Calu3 (cell line): ENCODE data around the gene FAM167B. TPM values are rescaled to one million over a fixed set of nuclear protein-coding genes. Genes with fewer than 3 reads are reported as not detected.

Source experiments
- BruUV-seq: library from RNA; stranded (reverse); fragments of 400-500 nt; replicated peaks from 2 replicates; lab custom pipeline; 2021; lab: Mats Ljungman, UMichigan
- CTCF ChIA-PET: fragments of 300-600 bp; sonication (Branson Sonifier 250); formaldehyde crosslinking; loops from one replicate; lab custom pipeline; 2022; ENCODE audit warnings: antibody characterized with exemption; lab: Charles Lee
- DNase-seq: peaks from one replicate; pipeline ENCODE4 v3.0.0; 2022
- H3K27ac Mint-ChIP-seq: one replicate; pipeline ENCODE4 v1.8.0; 2022; ENCODE audit warnings: mixed read lengths; ENCODE audit not compliant: unreplicated experiment
- H3K27me3 Mint-ChIP-seq: one replicate; pipeline ENCODE4 v1.8.0; 2022; ENCODE audit warnings: mixed read lengths; ENCODE audit not compliant: unreplicated experiment
- H3K36me3 Mint-ChIP-seq: one replicate; pipeline ENCODE4 v1.8.0; 2022; ENCODE audit warnings: mild to moderate bottlenecking, moderate library complexity, mixed read lengths; ENCODE audit not compliant: insufficient read depth, unreplicated experiment
- H3K4me1 Mint-ChIP-seq: one replicate; pipeline ENCODE4 v1.8.0; 2022; ENCODE audit warnings: mild to moderate bottlenecking, low read depth, mixed read lengths; ENCODE audit not compliant: unreplicated experiment
- H3K4me3 Mint-ChIP-seq: one replicate; pipeline ENCODE4 v1.8.0; 2022; ENCODE audit warnings: mild to moderate bottlenecking, low read depth, moderate library complexity, mixed read lengths; ENCODE audit not compliant: unreplicated experiment
- H3K9me3 Mint-ChIP-seq: one replicate; pipeline ENCODE4 v1.8.0; 2022; ENCODE audit warnings: low read depth, mixed read lengths; ENCODE audit not compliant: unreplicated experiment
- CTCF ChIP-seq: fragments of 200-600 bp; IDR thresholded peaks from one replicate; pipeline ENCODE4 v1.8.0; 2022; ENCODE audit warnings: antibody characterized with exemption; ENCODE audit not compliant: unreplicated experiment
- intact Hi-C: fragments of 100-400 bp; cut with micrococcal nuclease; formaldehyde crosslinking; loops from one replicate; pipeline ENCODE4 v1.10.0; 2022; ENCODE audit not compliant: unreplicated experiment
- total RNA-seq: library from RNA; stranded (reverse); gene quantifications from 2 replicates; pipeline ENCODE4 v1.2.3, GENCODE V29; 2022

The FAM167B gene
- total RNA-seq, 1 experiment from 2014 or later = 1.8 TPM

- Mint-ChIP-seq H3K4me3 (no peak overlapping the region), H3K27ac (no peak overlapping the region), H3K9me3 (no peaks in the 10 kb centered on the region), H3K4me1 (peaks cover 12% of the 10 kb centered on the region), H3K27me3 (no peaks in the 10 kb centered on the region), H3K36me3 (peaks cover 66% of the 10 kb centered on the region)
- no peak for TF ChIP-seq CTCF
- CTCF ChIA-PET = interaction anchor here (1.5 to 2.4 kb wide), 3 partner anchors 100 to 178 kb away, joined by 4 to 13 read pairs (median 12); partner anchors contain the start of gene BSDC1
- intact Hi-C loops = loop anchor here (5.0 kb wide), 1 partner anchor 196 kb away; no protein-coding TSS in a partner anchor
- BruUV-seq = no TSS peak
- no peak for DNase-seq
Observed at GRCh38 chr1:32216566-32216965, 30.5 kb upstream of the FAM167B start.

DNA sequence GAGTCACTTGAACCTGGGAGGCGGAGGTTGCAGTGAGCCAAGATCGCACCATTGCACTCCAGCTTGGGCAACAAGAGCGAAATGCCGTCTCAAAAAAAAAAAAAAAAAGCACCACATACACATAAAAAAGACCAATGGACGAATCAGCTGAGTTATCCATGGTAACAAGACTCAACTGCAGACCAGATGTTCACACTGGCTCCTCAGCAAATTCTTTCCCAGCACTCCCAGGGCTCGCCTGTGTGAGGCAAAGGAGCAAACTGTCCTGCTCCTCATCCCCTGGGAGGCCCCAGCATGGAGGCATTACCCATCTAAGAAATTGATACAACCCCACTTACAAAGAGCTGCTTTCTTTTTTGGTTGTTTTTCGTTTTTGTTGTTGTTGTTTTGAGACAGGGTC, 28.0 kb upstream of the FAM167B start:
- CTCF ChIA-PET = no interaction called here
- no peak for DNase-seq
- no TSS peak for BruUV-seq
- Mint-ChIP-seq H3K4me1 (peaks cover 22% of the 10 kb centered on the region), H3K36me3 (peaks cover 71% of the 10 kb centered on the region), H3K27me3 (no peaks in the 10 kb centered on the region), H3K4me3 (no peak overlapping the region), H3K27ac (no peak overlapping the region), H3K9me3 (no peaks in the 10 kb centered on the region)
- intact Hi-C loops = loop anchor here (5.0 kb wide), 1 partner anchor 193 kb away; no protein-coding TSS in a partner anchor
- TF ChIP-seq CTCF = no peak

DNA sequence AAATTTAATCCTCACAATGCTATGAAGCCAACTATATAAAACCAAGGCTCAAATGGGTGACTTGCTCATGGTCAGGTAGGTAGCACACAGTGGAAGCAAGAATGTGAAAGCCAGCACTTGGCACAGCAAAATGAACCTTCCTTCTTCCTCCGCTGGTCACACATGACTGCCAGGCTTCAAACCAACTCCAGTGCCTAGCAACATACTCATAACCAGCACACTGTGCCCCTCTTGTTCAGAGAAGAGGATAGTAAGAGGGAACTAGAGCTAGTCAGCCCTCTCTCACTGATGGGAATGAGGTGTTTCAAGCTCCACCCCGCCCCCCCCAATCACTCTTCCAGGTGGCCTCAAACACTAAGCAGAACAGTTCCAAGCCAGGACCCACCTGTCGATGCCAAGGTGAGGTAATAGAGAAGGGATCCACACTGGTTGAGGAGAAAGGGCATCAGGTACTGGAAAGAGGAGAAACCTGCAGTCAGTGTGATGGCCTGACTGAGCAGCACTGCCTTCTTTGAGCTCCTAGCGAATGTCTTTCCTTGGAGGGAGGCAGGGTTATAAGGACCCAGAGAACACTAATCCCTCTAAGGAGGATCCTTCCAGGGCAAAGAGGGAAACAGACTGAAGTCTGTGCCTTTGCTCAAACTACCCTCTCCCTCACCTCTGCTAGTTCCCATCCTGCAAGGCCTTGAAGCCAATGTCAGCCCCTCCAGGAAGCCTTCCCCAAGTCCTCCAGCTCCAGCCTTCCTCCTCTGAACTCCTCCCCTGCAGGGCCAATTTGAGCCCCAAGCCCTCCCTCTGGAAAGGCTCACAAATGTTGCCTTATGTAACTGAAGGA, 26.1 kb upstream of the FAM167B start:
- Mint-ChIP-seq H3K4me1 (peaks cover 24% of the 10 kb centered on the region), H3K27me3 (no peaks in the 10 kb centered on the region), H3K27ac (peak overlapping the region; percentile 77), H3K9me3 (no peaks in the 10 kb centered on the region), H3K4me3 (peak overlapping the region; percentile 85), H3K36me3 (peaks cover 70% of the 10 kb centered on the region)
- BruUV-seq = no TSS peak
- DNase-seq = no peak
- no peak for TF ChIP-seq CTCF
- intact Hi-C loops = no loop called here
- CTCF ChIA-PET = no interaction called here

DNA sequence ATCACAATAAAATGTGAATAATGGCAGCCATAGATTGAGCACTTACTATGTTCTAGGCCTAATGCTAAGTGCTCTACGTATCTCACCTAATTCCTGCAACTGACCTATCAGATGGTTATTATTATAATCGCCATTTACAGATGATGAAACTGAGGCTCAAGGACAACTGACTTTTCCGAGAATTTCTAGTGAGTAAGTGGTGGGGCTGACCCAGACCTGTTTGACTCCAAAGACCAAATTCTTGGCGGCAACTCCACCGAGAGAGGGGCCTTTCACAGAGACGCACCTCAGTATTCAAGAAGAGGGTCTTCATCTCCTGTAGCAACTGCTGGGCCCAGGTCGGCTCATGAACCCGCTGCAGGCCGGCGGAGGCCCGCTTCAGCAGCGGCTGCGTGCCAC, 25.4 kb upstream of the FAM167B start:
- peak overlapping the region; percentile 77 for H3K27ac Mint-ChIP-seq
- TSS peak; percentile 37 for BruUV-seq
- TF ChIP-seq CTCF = no peak
- CTCF ChIA-PET = no interaction called here
- H3K4me1 Mint-ChIP-seq = peaks cover 24% of the 10 kb centered on the region
- H3K4me3 Mint-ChIP-seq = peak overlapping the region; percentile 85
- intact Hi-C loops = no loop called here
- peaks cover 70% of the 10 kb centered on the region for H3K36me3 Mint-ChIP-seq
- H3K9me3 Mint-ChIP-seq = no peaks in the 10 kb centered on the region
- H3K27me3 Mint-ChIP-seq = no peaks in the 10 kb centered on the region
- no peak for DNase-seq
